Ramos (cell line): Measurements from ENCODE around the gene FNBP1.

Experiments
- in situ Hi-C: fragments of 300-500 bp; cut with MboI; formaldehyde crosslinking; loops from one replicate; pipeline ENCODE4 v1.14.3; 2022; ENCODE audit warnings: low sequenced_read_pairs; ENCODE audit not compliant: unreplicated experiment

The FNBP1 gene

DNA sequence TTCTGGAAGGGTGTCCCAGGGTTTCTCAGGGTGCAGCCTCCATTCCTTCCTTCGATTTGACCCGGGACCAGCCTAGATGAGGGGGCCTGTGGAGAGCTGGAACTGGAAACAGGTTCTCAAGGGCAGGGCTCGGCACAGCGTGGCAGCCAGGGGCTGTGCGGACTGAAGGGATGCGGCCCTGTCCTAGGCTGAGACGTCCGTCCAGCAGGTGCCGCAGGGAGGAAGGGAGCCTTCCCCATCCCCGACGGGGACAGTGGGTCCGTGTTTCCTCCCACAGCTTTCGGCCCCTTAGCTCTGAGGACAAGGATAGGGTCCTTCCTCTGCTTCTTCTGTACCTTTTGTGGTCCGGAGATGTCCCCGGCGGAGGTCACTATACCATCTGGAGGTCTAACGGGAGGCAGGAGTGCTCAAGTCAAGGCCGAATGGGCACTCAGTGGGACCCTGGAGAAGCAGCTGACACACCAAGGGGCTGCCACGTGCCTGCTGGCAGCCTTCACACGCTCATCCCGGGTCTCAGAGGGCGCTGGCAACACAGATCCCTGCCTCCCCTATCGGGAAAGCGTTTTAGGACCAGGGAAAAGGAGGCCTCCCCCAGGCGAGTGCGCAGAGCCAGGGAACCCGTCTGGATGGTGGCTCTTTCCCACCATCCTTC, 157.8 kb downstream of the FNBP1 start:
- in situ Hi-C loops, result loop anchor here (10.0 to 25.0 kb wide), 2 partner anchors 202 to 350 kb away; no protein-coding TSS in a partner anchor

DNA sequence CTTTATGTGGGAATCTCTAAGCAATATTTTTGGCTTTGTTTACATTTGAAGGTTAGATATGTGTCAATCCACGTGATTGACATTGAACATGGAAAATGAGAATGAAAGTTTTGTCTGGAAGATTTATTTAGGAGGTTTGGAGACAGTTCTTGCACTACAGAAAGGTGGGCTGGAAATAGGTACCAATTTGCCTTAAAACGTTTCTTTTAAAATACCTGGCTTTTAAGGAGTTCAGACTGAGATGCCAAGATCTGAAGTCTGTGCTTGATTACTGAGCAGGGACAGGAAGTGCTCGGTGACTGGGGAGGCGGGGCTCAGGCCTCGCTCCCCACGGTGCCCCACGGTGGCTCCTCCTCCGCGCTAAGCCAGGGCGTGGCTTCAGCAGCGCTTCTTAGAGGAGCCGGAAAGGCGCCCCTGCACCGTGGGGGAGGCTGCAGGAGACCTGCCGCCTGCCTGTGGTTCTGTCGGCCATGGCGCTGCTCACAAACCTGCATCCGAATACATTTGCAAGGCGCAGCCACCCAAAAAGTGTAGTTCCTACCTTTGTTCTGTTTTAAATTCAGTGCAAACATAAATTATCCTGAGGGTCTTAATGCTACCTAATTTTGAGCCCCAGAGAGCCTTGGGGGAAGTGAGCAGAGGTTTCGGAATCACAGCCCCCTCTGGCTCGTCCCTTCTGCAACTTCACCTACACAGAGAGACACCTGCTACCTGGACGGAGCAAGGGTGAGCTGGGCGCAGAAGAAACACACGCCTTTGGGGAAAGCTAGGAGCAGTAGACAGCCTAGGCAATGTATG, 158.6 kb downstream of the FNBP1 start:
- in situ Hi-C loops, result loop anchor here (10.0 to 25.0 kb wide), 2 partner anchors 203 to 350 kb away; no protein-coding TSS in a partner anchor

DNA sequence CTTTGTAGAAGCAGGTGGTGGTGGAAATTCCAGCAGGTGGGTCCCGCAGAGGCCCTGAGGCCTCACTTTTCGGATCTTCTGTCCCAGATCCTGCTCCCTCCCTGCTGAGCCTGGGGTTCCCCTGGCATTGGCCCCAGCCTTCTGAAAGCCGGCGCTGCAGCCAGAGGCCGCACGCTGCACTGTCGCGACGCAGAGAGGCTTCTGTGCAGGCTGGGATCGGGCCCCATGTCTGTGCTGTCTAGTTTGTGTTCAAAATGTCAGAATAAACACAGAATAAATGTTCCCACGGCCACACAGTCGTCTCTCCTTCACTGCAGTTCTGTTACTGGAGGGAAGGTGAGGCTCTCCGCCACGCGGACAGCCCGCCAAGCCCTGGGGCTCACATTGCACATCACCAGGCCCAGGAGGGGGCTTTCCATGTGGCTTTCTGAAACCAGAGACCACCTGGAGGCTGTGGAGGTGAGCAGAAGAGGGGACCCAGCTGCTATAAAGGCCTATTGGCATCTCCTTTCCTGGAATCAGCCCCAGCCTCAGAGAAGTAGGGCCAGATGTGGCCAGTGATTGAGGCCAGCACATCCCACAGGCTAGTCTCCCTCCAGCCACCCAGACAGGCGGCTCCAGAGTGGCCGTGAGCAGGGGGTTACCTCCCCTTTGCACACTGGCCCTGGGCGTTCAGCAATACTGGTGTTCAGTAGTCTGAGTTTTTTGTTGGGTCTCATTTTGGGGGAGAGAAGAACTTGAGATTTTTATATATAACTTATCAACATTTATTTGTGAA, 161.3 kb downstream of the FNBP1 start:
- in situ Hi-C loops, result loop anchor here (10.0 to 25.0 kb wide), 2 partner anchors 206 to 353 kb away; no protein-coding TSS in a partner anchor

DNA sequence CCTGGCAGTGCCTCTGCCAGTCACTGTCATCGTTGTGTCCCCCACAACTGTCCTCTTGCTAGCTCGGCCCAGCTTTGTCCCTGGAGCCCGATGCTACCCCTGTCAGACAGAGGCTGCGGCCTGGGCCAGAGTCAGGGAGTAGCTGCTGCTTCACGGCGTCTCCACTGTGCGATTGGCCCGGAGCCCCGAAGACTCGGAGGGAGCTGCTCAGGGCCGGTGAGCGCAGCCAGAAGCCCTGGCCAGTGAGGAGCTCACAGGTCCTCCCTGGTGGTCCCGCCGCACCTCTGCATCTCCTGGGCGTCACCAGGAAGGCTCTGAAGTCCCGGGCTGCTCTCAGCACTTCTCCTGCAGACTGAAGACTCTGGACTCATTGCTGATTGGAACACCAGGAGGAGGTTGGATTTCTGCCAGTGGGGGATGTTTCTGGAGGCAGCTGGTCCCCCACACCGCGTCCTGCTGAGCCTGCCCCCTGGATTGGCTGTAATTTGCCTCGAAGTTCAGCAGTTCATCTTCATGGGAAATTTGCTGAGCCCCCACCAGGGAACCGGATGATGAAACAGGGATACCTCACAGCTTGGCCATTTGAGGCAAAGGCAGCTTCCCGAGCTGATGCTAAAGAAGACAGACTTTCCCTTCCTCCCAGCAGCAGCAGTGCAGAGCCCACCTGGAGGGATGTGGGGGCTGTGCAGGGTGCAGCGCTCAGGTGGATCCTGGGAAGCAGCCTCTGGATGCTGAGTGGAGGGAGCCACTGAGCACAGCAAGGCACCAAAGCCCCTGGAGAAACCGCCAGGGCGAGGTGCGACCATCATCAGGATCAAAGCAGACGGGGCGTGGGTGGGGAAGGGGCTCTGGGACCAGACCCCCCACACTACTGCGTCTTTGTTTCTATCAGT, 162.1 kb downstream of the FNBP1 start:
- in situ Hi-C loops, result loop anchor here (10.0 to 25.0 kb wide), 2 partner anchors 206 to 354 kb away; no protein-coding TSS in a partner anchor

DNA sequence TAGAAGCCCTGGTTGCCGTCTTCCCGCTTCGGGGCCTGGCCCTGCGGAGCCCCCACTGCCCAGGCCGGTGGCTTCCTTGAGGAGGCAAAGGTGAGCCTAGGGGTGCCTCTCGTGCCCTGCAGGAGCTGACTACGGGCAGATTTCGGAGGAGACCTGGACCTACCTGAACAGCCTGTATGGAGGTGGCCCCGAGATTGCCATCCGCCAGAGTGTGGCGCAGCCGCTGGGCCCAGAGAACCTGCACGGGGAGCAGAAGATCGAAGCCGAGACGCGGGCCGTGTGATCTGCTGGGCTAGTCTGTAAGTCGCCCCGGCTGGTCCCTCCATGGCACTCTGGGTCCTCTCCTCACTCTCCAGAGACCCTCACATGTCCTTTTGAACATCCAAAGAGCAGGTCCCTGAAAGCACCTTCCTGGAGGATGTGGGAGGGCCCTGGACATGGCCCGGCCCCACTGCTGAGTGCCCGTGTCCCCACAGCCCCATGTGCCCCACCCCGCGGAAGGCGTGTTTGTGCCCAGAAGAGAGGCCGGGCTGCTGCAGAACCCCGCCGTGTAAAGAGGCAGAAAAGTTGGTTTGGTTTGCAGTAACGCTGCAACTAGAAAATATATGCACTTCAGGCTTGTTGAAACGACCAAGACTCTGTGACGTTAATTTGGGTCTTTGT, 162.9 kb downstream of the FNBP1 start:
- in situ Hi-C loops, result loop anchor here (10.0 to 25.0 kb wide), 2 partner anchors 207 to 355 kb away; no protein-coding TSS in a partner anchor

DNA sequence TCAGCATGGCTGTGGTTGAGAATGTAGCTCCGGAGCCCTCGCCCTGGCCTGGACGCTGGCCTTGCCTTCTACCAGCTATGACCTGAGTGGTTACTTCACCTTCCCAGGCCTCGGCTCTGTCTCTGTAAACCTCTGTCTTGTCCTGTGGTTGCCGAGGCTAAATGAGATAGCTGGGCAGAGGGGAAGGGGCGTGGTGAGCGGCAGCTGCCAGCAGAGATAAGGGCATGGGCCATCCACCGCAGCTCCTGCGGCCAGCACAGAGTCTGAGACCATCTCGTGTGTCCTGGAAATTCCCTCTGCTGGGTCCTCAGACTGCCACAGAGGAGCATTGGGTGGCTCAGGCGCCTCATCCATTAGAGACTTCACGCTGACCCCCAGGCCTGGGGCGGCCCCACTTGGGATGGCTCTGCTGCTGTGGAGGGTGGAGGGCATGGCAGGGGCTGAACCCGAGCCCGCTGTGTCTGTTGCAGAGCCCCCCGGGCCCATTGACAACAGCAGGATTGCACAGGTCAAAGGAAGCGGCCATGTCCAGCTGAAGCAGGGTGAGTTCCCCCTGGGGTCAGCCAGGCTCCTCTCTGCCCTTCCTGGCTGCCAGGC, 163.8 kb downstream of the FNBP1 start:
- in situ Hi-C loops, result loop anchor here (25.0 kb wide), 1 partner anchor 208 kb away; no protein-coding TSS in a partner anchor

DNA sequence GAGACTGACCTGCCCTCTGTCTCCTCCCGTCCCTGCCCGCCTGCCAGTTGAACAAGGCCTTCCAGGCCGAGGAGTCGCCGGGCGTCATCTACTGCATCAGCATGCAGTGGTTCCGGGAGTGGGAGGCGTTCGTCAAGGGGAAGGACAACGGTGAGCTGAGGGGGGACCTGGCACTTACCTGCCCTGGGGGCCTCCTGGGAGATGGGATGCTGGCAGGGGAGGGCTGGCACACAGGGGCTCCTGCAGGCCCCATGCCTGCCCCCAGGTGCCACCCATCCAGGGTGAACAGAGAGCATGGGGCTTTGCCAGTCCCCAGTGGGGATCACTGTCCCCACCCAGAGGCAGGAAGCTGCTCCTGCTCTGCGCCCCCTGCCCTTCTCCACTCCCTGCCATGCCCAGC, 164.7 kb downstream of the FNBP1 start:
- in situ Hi-C loops, result loop anchor here (25.0 kb wide), 1 partner anchor 209 kb away; no protein-coding TSS in a partner anchor

DNA sequence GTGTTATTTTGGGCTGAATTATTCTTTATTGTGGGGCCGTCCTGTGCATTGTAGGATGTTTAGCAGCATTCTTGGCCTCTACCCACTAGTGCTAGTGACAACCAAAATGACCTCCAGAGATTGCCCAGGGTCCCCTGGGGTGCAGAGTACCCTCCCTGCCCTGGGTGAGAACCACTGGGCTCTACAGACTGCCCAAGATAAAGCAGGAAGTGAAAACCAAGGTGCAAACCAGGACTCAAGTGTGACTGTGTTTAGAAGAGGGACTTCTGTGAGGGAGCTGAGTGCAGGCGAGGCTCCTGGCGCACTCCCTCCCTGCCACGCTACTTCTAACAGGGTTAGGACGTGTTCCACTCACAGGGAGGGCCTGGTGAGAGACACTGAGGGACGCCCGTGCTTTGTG, 166.2 kb downstream of the FNBP1 start:
- in situ Hi-C loops, result loop anchor here (25.0 kb wide), 1 partner anchor 210 kb away; no protein-coding TSS in a partner anchor

DNA sequence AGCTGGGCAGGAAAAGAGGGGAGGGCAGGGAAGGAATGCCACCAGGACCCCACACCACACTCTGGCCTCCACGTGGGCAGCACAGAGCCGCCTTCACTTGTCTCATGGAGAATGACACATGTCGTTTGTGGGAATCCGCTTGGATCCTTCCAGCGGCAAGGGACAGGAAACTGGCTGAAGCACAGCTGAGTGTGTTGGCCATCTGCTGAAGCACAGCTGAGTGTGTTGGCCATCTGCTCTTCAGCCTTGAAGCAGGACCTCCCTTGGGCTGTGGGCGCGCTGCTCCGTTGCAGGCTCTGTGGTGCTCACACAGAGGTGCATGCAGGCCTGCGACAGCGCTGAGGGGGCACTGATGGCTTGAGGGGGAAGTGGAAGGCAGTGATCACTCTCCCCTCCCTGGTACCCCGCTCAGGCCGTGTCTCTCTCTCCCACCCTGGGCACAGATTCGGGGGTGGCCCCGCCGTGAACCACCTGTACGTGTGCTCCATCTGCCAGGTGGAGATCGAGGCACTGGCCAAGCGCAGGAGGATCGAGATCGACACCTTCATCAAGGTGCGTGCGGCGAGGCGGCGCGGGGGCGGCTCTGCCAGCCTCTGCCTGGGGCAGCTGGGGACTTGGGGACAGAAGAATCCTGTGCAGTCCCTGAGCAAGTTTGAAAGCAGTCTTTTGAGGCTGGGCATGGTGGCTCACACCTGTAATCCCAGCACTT, 167.1 kb downstream of the FNBP1 start:
- in situ Hi-C loops, result loop anchor here (25.0 kb wide), 1 partner anchor 211 kb away; no protein-coding TSS in a partner anchor

DNA sequence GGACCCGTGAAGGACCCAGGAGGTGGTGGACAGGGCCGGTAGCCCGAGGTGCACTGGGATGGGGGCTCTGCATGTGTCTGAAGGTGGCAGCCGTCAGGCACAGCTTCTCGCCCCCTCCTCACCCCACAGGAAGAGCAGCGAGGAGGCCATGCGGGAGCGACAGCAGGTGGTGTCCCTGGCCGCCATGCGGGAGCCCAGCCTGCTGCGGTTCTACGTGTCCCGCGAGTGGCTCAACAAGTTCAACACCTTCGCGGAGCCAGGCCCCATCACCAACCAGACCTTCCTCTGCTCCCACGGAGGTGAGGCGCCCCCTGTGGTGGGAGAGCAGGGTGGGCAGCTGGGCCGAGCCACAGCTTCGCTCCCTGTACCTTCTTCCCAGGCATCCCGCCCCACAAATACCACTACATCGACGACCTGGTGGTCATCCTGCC, 167.8 kb downstream of the FNBP1 start:
- in situ Hi-C loops, result loop anchor here (25.0 kb wide), 1 partner anchor 212 kb away; no protein-coding TSS in a partner anchor

DNA sequence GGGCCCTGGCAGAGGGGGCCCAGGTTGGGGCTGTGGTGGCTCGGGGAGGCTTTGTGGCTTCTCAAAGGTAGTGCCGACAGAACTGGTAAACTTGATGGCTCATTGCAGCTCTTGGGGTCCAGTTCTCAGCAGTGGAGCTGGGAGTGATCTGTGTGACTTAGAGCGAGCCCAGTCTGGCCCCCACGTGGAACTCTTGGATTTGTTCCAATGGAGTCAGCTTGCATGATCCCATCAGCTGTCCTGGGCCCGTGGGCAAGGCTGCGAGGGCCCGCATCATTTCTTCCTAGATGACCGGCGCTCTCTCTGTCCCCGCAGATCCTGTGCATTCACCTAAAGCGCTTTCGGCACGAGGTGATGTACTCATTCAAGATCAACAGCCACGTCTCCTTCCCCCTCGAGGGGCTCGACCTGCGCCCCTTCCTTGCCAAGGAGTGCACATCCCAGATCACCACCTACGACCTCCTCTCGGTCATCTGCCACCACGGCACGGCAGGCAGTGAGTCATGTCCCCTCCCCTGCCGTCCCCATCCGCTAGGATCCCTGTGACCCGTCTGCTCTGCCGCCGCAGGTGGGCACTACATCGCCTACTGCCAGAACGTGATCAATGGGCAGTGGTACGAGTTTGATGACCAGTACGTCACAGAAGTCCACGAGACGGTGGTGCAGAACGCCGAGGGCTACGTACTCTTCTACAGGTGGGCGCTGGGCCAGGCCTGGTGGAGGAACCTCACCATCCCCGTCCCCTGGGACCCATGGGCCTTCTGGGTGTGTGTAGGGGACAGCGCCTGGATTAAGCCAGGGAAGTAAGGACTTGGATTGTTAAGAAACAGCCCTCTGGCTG, 168.5 kb downstream of the FNBP1 start:
- in situ Hi-C loops, result loop anchor here (25.0 kb wide), 1 partner anchor 213 kb away; no protein-coding TSS in a partner anchor

DNA sequence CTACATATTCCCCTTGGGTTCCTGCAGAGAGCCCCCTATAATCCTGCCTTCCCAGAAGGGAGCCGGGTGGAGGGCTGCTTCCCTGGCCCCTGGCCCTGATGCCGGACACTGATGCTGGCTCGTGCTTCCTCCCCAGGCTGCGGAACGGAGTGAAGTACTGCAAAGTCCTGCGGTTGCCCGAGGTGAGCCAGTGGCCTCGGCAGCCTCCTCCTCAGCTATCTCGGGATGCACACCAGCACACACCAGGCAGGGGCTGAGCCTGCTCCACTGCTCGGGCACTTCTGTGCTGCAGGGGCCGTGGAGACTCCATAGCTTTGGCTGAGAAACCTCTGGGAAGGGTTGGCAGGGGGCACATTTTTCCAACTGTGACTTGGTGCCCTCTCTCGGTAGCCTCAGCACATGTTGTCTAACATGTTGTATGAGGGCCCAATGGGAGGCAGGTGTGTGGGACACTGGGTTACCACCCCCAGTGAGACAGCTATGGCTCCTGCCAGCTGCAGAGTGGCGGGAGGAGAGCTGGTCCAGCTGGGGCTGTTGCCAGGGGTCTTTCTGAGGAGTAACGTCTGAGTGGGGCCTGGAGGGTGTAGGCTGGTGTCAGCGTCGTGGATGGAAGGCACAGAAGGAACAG, 169.3 kb downstream of the FNBP1 start:
- in situ Hi-C loops, result no loop called here

DNA sequence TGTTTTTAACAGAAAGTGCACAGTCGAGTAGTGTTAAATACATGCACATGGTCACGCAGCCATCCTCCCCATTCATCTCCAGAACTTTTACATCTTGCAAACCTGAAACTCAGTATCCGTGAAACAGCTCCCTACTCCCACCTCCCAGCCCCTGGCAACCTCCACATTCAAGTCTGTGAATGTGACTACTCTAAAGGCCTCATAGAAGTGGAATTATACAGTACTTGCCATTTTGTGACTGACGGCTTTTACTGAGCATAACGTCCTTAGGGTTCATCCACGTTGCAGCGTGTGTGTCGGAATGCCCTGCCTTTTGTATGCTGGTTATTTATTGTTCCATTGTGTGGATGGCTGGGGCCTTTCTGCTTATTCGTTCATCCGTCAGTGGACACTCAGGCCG, 171.9 kb downstream of the FNBP1 start:
- in situ Hi-C loops, result no loop called here

DNA sequence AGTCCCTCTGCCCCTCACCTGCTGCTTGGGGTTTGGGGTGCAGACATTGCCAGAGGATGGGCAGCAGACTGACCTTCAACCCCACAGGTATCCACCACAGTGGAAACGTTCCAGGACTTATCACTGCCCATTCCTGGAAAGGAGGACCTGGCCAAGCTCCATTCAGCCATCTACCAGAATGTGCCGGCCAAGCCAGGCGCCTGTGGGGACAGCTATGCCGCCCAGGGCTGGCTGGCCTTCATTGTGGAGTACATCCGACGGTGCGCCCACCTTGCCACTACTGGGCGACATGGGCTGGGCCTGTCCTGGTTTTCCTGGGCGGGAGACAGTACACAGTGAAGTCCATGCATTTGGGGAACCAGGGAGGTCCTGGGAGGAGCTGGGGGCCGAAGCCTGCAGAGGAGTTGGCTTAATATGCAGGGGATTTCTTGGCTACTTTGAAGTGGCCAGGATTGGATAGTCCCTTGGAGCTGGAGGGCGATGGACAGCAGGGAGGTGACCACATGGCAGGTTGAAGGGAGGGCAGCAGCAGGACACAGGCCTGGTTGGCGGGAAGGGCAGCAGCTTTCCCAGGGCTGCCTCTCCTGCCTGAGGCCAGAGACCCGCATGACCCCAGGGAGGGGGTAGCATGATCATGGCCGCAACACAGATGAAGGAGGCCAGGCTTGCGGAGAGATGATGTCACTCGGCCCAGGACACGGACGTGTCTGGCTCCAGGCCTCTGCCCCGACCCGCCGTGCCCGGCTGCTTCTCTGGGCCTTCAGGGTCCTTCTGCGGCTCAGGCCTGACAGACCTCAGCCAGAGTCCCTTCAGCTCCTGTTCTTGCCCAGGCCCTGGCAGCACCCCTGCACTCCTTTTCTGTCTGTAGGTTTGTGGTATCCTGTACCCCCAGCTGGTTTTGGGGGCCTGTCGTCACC, 173.1 kb downstream of the FNBP1 start:
- in situ Hi-C loops, result no loop called here

DNA sequence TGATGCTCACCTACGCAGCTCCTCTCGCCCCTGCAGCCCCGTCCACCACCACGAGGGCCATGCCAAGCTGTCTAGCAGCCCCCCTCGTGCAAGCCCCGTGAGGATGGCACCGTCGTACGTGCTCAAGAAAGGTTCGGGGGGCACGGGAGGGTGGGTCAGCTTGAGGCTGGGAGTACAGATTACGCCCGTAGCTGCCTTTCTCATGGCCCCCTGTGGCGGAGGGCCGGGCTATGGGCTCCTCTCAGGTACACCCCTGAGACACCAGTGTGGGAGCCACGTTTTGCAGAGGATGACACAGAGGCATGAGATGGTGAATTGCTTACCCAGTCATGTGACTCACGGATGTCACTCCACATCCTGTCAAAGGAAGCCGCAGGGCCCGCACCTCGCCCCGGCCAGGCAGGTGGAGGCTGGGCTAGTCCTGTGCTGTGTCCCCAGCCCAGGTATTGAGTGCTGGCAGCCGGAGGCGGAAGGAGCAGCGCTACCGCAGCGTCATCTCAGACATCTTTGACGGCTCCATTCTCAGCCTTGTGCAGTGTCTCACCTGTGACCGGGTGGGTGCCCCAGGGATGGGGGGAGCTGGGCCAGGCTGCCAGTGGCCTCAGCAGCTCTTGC, 174.0 kb downstream of the FNBP1 start:
- in situ Hi-C loops, result no loop called here
